HG03457 (cell line): Measurements from ENCODE around the gene POGZ.
A peak's percentile ranks its signal among the peaks of the same experiment; 100 is the strongest.

Experiments used
- ATAC-seq: cut with Tn5 transposase; IDR thresholded peaks from one replicate; pipeline ENCODE4 v1.9.1; 2021; ENCODE audit warnings: moderate number of reproducible peaks; ENCODE audit not compliant: unreplicated experiment

The POGZ gene

GRCh38 chr1:151459331-151460046, at the start of gene POGZ:
Gene POGZ, minus strand, starts transcription at chr1:151459494. Its CDS starts 17,290 bp downstream, at chr1:151442204.
- peak; percentile 44 for ATAC-seq

DNA sequence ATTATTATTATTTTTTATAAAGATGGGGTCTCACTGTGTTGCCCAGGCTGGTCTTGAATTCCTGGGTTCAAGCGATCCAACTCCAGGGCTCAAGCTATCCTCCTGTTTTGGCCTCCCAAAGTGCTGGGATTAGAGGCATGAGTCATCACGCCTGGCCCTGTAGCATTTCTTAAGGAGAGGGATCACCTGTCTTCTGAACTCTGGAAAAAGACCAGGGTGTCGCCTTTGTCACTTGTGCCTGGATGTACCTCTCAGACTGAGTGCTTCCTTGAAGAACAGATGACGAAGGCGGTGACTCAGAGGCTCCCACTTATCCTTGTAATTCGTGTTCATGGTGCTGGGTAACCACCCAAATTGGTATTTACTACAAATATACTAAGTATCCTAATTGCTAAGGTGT, 49.5 kb upstream of the POGZ start:
- no peak for ATAC-seq

- no peak for ATAC-seq
Measured at GRCh38 chr1:151504759-151505158, 45.5 kb upstream of the POGZ start.

DNA sequence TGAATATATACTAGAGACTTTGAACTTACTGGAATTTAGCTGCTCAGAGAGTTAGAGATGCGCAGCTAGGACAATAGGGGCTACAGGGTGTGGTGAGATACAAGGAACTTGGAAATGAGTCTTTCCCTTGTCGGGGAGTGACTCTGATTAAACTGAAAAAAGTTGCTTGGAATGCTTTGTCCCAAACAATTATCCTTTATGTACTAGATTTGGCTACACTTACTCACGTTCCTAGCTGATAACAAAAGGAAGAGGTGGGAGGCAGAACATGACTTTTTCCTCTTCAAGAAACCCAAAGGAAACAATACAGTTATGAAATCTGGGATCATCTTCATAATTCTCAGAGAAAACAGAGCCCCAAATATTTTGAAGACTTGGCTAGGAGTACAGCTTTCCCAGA, 45.0 kb upstream of the POGZ start:
- no peak for ATAC-seq

DNA sequence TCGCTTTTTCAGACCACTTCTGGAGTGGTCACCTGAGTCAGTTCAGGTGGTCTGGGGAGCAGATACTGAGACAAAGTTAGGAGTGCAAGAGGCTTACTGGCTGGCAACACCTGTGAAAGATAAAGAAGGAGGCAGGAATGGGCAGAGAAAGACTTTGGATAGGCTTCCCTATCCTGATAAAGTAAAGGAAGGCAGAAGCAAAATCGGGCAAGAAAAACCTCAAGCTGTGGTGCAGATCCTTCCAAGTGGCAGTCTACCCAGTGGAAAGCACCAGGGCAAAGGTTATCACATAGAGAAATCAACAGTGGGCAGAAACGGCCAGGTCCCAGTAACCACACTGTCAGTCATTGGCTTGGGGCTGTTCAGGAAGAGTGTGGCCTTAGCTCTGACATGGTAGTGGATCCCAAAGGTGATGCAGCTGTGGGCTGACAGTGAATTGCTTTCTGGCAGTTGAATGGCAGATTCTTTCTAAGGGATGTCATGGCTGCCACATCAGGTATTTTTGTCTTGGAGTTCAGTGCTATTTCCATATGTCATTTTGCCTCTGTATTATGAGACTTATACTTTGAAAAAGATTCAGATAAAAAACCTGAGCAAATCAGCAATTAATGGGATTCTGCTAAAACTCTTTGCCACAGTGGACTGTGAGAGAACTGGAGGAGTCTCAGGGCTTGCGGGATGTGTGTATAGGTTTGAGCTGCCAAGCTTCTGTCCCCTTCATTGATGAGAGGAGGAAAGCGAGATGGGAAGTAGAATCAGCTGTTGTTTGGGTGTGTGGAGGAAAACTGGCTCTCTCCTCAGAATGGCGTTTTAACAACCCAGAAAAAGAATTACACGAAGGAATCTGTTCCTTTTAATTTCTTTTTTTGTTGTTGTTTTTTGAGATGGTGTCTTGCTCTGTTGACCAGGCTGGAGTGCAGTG, 43.8 kb upstream of the POGZ start:
- ATAC-seq, result no peak

- no peak for ATAC-seq
Measured at GRCh38 chr1:151502035-151502700, 42.9 kb upstream of the POGZ start.

- ATAC-seq, result no peak
Measured at GRCh38 chr1:151501474-151501873, 42.2 kb upstream of the POGZ start.

DNA sequence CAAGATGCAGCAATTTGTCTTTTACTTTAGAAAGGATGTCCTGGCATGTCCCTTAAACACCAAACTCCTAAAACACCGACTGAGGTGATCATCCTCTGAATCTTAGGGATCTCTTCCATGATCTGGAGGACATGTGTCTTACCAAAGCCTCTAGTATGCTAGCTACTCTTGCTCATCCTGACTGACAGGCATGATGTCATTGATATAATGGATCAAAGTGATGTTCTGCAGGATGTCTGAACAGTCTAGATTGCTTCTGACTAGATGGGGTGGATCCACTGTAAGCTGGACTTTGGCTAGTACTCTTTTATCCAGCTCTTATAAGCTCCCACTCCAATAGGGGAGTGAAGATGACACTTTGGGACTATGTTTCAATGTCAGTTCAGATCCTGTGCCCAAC, 40.6 kb upstream of the POGZ start:
- no peak for ATAC-seq

DNA sequence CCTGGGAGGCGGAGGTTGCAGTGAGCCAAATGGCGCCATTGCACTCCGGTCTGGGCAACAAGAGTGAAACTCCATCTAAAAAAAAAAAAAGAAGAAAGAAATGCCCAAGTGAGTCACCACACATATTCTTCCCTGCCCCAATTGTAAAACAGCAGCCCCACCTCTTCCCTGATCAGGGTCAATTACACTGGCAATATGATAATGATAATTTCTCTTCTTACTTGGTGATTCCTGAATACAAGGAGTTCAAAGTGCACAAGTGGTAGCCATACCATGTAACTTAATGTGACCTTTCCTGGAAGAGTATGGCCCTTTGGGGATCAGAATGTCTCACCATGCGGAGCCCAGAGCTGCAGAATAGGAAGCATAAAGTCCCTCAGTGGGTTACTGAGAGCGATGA, 40.1 kb upstream of the POGZ start:
- no peak for ATAC-seq

DNA sequence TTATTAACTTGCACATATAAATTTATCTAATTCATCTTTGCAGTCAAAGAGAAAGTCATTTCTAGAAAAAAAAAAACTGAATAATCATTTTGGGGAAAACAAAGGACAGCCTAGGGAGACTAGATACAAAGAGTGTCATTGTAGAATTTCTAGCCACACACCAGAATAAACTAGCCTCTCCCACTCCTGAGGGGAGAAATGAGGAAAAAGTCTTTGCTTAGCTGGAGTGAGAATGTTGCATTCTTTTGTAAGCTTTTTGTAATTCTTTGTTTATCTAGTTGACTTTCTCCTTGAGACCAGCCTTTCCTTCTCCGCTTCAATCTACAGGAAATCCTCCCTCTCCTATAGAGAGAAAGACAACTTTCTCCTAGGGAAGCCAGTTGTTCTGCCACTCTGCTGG, 36.0 kb upstream of the POGZ start:
- ATAC-seq, result no peak

- ATAC-seq, result no peak
Measured at GRCh38 chr1:151494741-151495281, 35.5 kb upstream of the POGZ start.

DNA sequence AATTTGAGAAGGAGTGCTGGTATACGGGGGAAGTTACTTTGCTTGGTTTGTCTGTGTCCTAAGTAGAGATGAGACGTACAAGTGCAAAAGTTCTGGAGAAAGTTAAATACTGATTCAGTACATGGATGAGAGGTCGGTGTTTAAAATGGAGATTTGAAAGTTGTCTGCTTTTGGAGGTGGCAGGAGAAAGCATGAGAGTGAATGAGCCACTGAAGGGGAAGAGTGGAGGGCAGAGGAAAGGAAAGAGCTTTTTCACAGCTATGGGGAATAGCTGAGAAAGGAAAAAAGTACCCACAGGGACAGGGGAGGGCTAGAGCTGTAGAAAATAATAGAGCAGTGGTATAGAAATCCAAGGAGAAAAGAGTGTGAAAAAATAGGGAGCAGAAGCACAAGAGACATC, 33.7 kb upstream of the POGZ start:
- ATAC-seq, result no peak

DNA sequence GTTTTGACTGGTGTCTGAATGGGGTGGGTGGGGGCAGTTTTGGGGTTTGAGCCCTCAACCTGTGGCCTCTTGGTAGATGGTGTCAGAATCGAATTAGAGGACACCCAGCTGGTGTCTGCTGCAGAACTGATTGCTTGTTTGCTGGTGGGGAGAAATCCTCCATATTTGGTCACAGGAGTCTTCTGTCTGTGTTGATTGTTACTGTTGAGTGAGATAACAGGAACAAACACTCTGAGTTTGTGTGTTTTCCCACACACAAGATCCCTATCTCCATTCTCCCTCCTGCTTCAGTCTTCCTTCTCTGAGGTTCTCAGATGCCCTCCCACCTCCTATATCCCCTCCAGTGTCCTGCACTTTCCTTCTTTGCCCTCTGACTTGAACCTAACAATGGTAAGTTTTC, 32.8 kb upstream of the POGZ start:
- ATAC-seq, result no peak

DNA sequence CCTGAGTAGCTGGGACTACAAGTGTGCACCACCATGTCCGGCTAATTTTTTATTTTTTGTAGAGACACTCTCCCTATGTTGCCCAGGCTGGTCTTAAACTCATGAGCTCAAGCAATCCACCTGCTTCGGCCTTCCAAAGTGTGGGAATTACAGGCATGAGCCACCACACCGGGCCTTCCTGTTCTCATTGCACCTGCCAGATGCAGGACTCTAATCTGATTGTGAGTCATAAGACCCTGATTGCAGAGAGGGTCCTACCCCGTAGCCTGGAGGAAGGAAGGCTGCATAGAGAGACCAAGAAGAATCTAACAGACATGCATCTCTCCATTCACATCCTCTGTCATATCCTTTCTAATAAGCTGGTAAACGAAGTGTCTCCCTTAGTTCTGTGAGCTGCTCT, 32.3 kb upstream of the POGZ start:
- no peak for ATAC-seq

DNA sequence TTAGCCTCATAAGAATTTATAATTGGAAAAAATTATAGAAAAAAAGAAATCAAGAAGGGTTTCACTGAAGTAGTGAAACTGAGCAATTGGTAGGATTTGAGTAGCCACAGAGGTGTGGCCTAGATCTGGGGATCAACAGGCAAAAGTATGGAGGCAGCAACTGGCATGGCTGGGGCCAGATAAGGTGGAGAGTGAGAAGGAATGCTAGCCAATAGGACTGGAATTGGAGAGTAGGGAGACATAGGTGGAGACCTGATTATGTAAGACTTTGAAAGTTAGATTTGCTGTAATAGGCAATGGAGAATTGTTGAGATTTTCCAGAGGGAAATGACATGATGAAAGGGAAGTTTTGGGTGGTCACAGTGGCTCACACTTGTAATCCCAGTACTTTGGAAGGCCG, 27.3 kb upstream of the POGZ start:
- ATAC-seq, result no peak

- ATAC-seq, result no peak
Measured at GRCh38 chr1:151485685-151486255, 26.5 kb upstream of the POGZ start.

DNA sequence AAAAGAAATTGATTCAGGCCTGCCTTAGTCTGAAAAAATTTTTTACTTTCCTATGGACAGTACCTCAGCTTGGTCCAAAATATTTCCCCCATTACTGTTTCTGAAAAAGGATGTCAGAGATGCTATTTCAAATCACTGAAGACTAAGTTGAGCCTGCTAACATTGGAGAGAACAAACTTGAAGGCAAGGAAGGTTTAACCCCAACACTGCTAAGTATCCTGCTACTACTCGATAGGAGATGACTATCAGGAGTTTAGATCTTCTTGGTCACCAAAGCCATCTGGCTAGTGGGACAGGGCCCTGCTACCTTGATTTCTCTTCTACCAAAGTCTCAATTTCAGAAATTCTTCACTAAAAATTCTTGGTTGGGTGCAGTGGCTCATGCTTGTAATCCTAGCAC, 22.7 kb upstream of the POGZ start:
- no peak for ATAC-seq

GRCh38 chr1:151479462-151479861, 20.2 kb upstream of the POGZ start:
- no peak for ATAC-seq

DNA sequence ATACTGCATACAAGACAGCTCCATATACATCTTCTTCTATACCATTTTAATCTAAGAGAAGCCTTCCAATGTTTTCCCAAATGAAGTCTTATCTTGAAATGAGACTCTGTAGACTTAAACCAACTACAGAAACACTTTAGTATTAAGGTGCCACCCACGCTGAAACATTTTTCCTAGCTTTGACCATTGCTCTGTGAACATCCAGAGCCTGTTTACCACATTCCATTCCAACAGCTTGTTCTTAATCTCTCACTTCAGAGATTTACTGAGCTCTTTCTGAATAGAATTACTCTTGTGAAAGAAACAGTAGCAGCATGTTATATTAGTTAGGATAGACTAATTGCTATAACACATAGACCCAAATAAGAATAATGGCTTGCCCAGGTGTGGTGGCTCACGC, 19.6 kb upstream of the POGZ start:
- ATAC-seq, result no peak

DNA sequence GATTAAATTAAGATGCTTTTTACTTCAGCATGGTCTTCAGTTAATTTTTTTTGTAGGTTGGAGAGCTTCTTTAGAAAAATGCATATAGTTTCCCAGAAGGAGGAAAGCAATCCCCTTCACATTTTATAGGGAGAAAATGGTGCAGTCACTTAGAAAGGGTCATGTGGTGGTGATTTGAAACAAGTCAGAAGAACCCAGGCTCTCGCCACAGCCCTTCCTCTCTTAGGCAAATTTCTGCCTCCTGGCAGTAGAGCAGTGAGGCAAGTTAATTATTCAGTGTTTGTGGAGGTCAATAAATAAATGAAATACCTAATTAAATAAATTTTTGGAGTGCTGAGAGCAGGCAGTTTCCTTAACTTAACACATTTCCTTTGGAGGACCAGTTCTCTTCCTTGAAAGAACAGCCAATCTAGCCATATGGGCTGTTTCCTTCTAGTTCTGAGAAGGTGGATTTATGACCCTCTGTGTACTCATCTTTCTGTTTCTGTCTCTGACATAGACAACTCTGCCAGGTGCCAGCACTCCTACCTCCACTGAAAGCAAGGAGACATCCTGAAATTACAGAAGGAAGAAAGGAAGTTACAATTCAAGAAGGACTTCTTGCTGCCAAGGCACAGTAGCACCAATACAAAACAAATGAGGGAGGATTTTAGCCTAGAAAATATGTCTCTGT, 19.0 kb upstream of the POGZ start:
- no peak for ATAC-seq

DNA sequence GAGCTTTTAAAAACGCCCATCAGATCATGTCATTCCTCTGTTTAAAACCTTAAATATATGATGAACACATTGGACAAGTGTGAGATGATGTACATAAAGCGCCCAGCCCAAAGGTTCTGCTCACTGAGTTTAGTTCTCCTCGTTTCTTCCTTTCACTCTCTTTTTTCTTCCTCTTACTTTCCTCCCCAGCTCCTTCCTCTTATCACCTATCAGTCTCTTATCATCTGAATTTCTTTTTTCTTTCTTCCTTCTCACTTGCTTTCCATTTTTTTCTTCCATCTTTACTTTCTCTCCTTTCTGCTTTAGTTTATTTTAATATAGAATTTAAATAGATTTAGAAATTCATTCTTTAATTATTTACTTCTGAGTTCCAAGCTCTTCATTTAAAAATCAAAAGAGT, 17.8 kb upstream of the POGZ start:
- ATAC-seq, result no peak
